Suprapubic skin (tissue), 4 donors: ENCODE measurements around the gene TRPV3.

Experiments used
- CTCF ChIP-seq, 2 donors: fragments of 200-600 bp in 1 of 2; fragments of 450-650 bp in 1 of 2; sonication (generic) in 1 of 2; IDR thresholded peaks; one replicate each; pipeline ENCODE4 v1.5.1; 2016 to 2019; ENCODE audit warnings: antibody characterized with exemption in 2 of 2, mild to moderate bottlenecking in 1 of 2, moderate library complexity in 1 of 2
- EP300 ChIP-seq: sonication (generic); formaldehyde crosslinking; IDR thresholded peaks from one replicate; pipeline ENCODE4 v1.6.1; 2017; ENCODE audit warnings: antibody characterized with exemption
- POLR2A ChIP-seq, 2 donors: fragments of 450-650 bp; IDR thresholded peaks; one replicate each; pipeline ENCODE4 v1.6.1; 2017; ENCODE audit warnings: antibody characterized with exemption in 2 of 2, mild to moderate bottlenecking in 2 of 2, moderate library complexity in 2 of 2
- POLR2AphosphoS5 ChIP-seq, 3 donors: sonication (generic); formaldehyde crosslinking; IDR thresholded peaks; one replicate each; pipeline ENCODE4 v1.6.1; 2017; ENCODE audit warnings: antibody characterized with exemption in 3 of 3

- TF ChIP-seq CTCF (IDR thresholded peaks at IDR 0.05) (no peak), POLR2A (IDR thresholded peaks at IDR 0.05) (no peak), POLR2AphosphoS5 (IDR thresholded peaks at IDR 0.05) (no peak), EP300 (no peak)
These were observed 16.6 kb upstream of the TRPV3 start for GRCh38 chr17:3574231-3574630.
